Measurements from ENCODE around the gene ATAD3C.
"Not testable (repeated sequence)": the region's sequence is repeated elsewhere in the genome, so short reads cannot be mapped to it uniquely, and the experiment has no call there.

Gene ATAD3C

GRCh38 chr1:1479547-1480487, 30.3 kb downstream of the ATAD3C start:
- DNase-seq = no peak

GRCh38 chr1:1480488-1480867, 31.0 kb downstream of the ATAD3C start:
- not testable (repeated sequence) for DNase-seq

- not testable (repeated sequence) for DNase-seq
These were observed 32.3 kb downstream of the ATAD3C start for GRCh38 chr1:1481811-1482210.

- DNase-seq = no peak
These were observed 33.4 kb downstream of the ATAD3C start for GRCh38 chr1:1482856-1483255.

GRCh38 chr1:1483714-1484113, 34.2 kb downstream of the ATAD3C start:
- DNase-seq = no peak

GRCh38 chr1:1484976-1485750, 35.7 kb downstream of the ATAD3C start:
- DNase-seq = not testable (repeated sequence)

GRCh38 chr1:1485755-1486317, 36.3 kb downstream of the ATAD3C start:
- not testable (repeated sequence) for DNase-seq

- no peak for DNase-seq
These were observed 38.2 kb downstream of the ATAD3C start for GRCh38 chr1:1487701-1488100.

GRCh38 chr1:1489231-1489630, 39.7 kb downstream of the ATAD3C start:
- no peak for DNase-seq

- DNase-seq = no peak
These were observed 40.4 kb downstream of the ATAD3C start for GRCh38 chr1:1489861-1490260.

- no peak for DNase-seq
These were observed 41.2 kb downstream of the ATAD3C start for GRCh38 chr1:1490633-1491230.

- DNase-seq = no peak
These were observed 42.1 kb downstream of the ATAD3C start for GRCh38 chr1:1491601-1492000.

- not testable (repeated sequence) for DNase-seq
These were observed 44.8 kb downstream of the ATAD3C start for GRCh38 chr1:1494311-1494710.

GRCh38 chr1:1495461-1495975, 46.0 kb downstream of the ATAD3C start:
- DNase-seq = not testable (repeated sequence)

- peak; percentile 39 to 70 (median 62) for DNase-seq
These were observed 55.4 kb downstream of the ATAD3C start for GRCh38 chr1:1504777-1505365.

GRCh38 chr1:1505366-1505798, 55.9 kb downstream of the ATAD3C start:
- not testable (repeated sequence) for DNase-seq

- DNase-seq = not testable (repeated sequence)
These were observed 56.3 kb downstream of the ATAD3C start for GRCh38 chr1:1505801-1506200.

- DNase-seq = no peak
These were observed 57.8 kb downstream of the ATAD3C start for GRCh38 chr1:1507305-1507704.

GRCh38 chr1:1508775-1509464, 59.4 kb downstream of the ATAD3C start:
- not testable (repeated sequence) for DNase-seq

- DNase-seq = not testable (repeated sequence)
These were observed 60.0 kb downstream of the ATAD3C start for GRCh38 chr1:1509465-1509850.

- DNase-seq = no peak
These were observed 61.5 kb downstream of the ATAD3C start for GRCh38 chr1:1510912-1511532.

All from stimulated activated naive CD4-positive, alpha-beta T cell (primary cell).